GM19351 (cell line): ENCODE data around the gene SLC28A2.
A peak's percentile ranks its signal among the peaks of the same experiment; 100 is the strongest.
"Not testable (repeated sequence)": the region's sequence is repeated elsewhere in the genome, so short reads cannot be mapped to it uniquely, and the experiment has no call there.

Experiments used
- ATAC-seq: cut with Tn5 transposase; IDR thresholded peaks from one replicate; pipeline ENCODE4 v1.9.1; 2021; ENCODE audit warnings: mild to moderate bottlenecking, moderate library complexity; ENCODE audit not compliant: unreplicated experiment

The SLC28A2 gene

DNA sequence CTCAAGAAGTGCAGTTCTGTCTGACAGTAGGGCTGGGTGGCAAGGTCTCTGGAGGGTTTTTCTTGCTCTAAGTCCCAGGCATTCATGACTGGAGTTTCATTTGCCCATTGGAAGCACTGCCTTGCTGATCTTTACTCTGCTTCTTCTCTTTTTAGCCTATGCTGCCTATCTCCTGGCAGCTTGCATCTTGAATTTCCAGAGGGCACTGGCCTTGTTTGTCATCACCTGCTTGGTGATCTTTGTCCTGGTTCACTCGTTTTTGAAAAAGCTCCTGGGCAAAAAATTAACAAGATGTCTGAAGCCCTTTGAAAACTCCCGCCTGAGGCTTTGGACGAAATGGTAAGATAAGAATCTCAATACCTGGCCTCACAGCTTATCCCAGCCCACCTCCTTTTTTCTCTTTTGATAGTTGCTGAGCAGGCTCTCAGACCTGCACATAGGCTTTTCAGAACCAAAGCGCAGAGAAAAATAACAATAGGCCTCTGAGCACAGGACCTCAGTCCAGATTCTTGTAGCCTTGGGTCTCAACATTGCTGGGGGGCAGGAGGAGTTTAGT lies 10.9 kb downstream of the SLC28A2 start:
- ATAC-seq = no peak

DNA sequence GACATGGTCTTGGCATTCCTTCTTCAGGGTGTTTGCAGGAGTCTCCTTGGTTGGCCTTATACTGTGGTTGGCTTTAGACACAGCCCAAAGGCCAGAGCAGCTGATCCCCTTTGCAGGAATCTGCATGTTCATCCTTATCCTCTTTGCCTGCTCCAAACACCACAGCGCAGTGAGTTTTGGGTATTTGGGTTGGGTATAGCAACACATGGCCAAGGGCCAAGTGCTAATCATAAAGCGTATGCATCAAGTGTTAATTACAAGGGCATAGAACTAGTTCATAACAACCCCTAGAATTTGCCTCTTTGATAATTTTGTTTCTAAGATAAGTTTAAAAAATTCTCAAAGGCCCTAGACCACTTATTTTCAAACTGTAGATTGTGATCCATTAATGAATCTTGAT lies 11.8 kb downstream of the SLC28A2 start:
- no peak for ATAC-seq

DNA sequence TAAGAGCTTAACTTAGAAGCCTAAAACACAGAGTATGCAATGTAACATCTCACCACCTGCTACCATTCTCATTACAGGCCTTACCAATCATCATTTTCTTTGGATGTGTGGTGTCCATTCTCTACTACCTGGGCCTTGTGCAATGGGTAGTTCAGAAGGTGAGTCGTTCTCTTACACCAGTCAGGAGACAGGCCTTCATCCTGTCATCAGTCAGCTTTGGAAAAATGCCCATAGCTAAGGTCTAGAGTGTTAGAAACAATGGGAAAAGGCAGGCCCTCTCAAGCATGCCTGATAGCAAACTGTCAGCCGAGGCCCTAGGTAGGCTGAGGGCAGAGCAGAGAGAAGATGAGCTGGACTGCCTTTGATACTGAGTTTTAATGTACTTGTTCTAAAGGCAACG lies 13.5 kb downstream of the SLC28A2 start:
- ATAC-seq = no peak

DNA sequence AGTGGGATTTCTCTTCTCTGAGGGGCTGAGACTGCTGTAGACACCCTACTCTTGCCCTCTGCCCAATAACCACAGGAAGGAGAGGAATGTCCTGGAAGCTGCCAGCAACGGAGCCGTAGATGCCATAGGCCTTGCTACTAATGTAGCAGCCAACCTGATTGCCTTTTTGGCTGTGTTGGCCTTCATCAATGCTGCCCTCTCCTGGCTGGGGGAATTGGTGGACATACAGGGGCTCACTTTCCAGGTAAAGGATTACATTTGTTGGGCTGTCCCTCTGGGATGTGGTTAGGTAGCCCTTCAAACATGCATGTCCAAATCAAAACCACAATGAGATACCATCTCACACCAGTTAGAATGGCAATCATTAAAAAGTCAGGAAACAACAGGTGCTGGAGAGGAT lies 16.1 kb downstream of the SLC28A2 start:
- ATAC-seq = no peak

DNA sequence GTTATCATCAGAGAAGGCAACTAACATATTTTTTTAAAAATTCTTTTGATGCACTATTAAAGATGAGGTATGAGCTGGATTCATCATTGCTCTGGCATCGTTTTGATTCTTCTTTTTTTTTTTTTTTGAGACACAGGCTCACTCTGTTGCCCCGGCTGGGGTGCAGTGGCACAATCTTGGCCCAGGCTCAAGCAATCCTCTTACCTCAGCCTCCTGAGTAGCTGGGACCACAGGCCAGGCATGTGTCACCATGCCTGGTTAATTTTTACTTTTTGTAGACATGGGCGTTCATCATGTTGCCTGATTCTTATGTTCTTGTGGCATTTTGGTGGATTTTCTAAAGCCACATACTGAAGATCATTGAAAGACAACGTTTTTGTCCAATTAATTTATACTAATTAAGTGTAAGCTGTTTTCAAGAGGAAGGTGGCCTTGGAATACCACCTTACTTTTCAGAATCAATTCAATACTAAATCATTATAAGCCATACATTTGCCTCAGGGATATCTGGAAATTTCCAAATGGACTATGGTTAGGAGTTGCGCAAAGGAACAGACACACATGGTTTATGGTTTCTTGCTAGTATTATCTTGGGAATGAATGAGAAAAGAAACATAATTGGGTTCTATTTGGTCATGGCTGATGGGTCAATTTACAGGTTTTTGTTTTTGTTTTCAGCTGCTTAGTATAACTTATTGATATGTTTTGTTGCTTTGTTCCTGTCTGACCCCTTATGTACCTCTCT lies 22.8 kb downstream of the SLC28A2 start:
- ATAC-seq = no peak

DNA sequence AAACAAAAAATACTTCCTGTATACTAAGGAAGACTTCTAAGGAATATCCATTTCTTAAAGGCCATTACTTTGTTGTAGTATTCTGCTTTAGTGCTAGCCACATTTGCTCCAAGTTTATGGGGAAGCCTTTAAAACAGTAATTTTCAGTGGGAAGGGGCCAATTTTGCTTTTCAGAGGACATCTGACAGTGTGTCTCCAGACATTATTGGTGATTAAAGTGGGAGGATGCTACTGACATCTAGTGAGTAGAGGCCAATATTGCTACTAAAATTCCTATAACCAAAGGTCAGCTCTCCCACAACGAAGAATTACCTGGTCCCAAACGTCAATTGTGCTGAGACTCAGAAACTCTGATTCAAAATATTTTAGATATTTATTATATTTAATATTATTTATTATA lies 24.8 kb downstream of the SLC28A2 start:
- ATAC-seq = no peak

DNA sequence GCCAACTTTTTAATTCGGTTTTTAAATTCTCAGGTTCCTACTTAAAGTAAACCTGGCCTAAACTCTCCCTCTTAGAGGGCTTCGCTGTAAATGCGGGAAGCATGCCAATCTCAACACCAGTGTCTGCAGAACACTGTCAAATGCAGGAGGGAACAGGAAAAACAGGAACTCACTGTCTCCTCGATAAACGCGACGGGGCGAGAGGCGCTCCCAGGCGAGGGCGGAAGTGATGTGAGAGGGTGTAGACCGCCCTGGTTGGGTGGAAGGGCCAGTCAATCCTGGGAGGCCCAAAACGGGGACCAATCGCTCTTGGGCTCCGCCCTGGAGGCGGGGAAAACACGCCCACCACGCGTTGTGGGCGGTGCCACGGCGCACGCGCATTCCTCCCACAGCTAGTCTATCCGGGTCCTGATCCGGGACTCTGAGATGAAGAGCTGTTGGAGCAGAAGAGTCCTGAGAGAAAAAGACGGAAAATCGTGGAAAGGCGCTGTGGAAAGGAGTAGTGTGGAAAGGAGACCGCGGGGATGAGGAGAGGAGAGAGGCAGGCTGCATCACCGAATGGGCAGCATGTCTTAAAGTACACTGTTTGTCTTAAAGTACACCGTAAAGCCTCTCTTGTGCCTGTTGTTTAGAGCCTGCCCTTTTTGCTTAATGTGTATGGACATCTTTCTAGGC lies 27.1 kb downstream of the SLC28A2 start:
- ATAC-seq = peak; percentile 100

DNA sequence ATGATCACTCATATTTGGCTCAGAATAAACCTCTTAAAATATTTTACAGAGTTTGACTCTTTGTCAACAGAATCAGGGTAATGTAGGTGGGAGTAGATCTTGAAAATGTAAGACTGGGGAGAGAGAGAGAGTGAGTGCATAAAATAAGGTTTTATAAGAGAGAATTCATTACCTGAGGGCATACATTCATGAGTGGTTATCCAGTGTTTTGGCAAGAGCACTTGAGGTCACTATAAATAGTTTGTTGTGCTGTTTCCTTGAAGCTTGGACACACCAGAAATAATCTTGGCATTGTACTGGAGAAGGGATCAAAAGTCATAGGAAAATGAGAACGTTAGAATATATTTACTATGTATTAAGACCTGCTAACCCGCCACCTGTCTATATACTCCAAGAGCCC lies 33.4 kb downstream of the SLC28A2 start:
- no peak for ATAC-seq

DNA sequence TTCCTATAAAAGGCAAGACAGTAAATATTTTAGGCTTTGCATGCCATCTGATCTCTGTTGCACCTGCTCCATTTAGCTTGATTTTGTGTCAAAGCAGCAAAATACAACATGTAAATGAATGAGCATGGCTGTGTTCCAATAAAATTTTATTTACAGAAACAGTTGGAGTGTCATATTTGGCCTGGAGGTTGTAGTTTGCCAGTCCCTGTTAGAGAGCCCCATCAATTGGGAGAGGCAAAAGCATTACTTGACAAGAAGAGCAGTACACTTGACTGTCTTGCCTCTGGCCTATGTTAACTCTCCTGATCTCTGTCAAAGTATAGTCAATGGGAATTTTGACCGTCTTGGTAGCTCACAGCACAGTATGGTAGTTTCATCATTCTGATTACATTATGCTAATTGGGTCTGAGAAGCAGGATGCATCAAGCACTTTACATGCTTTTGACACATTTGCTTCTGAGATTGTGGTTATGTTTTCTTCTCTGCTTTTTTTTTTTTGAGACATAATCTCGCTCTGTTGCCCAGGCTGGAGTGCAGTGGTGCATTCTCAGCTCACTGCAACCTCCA lies 35.4 kb downstream of the SLC28A2 start:
- no peak for ATAC-seq

DNA sequence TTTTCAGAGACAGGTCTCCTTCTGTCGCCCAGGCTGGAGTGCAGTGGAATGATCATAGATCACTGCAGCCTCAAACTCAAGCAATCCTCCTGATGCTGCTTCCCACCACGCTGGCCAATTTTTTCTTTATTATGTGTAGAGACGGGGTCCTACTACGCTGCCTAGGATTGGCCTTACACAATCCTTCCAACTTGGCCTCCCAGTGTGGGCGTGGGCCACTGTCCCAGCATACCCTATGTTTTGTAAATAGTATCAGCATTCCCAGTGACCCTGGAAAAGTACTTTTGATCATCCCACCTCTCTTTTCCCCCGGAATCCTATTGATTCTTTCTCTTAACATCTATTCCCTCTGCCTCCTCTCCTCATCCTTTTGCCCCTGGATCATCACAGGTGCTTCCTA lies 36.9 kb downstream of the SLC28A2 start:
- ATAC-seq = no peak

DNA sequence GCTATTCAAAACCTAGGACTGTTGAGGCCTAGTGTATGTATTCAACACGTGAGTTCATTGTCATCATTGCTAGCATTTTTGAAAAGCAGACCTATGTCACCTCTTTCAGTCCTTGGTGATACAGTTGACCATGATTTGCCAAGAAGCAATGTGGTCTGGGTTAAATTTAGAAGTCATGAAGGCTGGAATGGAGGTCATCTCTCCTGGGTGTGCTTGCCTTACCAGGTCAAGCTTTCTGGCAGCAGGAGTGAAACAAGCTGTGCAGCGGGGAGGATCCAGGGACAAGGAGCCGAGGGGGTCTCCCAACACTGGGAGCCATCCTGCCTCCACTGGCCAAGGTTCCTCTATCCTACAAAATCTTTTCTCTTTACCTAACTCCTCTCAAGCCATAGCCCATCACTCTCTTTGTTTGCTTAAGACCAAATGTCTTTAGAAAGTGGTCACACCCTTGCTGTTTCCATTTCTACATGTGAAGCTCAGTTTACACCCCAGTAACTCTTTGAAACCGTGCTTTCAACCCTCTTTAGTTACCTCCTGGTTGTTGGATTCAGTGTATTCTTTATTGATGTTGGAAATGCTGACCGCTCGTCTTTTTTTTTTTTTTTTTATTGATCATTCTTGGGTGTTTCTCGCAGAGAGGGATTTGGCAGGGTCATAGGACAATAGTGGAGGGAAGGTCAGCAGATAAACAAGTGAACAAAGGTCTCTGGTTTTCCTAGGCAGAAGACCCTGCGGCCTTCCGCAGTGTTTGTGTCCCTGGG lies 40.0 kb downstream of the SLC28A2 start:
- no peak for ATAC-seq

DNA sequence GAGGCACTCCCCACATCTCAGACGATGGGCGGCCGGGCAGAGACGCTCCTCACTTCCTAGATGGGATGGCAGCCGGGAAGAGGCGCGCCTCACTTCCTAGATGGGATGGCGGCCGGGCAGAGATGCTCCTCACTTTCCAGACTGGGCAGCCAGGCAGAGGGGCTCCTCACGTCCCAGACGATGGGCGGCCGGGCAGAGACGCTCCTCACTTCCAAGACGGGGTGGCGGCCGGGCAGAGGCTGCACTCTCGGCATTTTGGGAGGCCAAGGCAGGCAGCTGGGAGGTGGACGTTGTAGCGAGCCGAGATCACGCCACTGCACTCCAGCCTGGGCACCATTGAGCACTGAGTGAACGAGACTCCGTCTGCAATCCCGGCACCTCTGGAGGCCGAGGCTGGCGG lies 41.3 kb downstream of the SLC28A2 start:
- ATAC-seq = not testable (repeated sequence)

DNA sequence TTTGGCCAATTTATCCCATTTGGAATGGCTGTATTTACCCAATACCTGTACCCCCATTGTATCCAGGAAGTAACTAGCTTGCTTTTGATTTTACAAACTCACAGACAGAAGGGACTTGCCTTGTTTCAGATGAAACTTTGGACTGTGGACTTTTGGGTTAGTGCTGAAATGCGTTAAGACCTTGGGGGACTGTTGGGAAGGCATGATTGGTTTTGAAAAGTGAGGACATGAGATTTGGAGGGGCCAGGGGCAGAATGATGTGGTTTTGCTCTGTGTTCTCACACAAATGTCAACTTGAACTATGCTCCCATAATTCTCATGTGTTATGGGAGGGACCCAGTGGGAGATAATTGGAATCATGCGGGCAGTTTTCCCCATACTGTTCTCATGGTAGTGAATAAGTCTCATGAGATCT lies 46.9 kb downstream of the SLC28A2 start:
- not testable (repeated sequence) for ATAC-seq

DNA sequence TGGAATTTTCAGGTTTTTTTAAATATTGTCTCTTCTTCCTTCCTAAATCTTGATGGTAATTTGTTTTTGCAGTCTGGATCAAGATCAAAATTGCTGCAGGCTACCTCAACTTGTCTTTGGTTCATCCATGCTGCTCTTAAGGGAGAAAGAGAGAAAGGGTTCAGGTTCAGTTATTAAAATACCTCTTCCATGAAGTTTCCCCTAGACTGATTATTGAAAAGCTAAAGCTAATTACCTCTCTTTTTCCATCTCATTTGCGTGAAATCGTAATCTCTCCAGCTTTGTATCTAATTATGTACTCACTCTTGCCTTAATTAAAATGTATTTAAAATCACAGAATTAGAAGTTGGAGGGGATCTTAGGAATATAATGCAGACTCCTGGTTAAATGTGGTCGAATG lies 52.7 kb downstream of the SLC28A2 start:
- ATAC-seq = no peak

DNA sequence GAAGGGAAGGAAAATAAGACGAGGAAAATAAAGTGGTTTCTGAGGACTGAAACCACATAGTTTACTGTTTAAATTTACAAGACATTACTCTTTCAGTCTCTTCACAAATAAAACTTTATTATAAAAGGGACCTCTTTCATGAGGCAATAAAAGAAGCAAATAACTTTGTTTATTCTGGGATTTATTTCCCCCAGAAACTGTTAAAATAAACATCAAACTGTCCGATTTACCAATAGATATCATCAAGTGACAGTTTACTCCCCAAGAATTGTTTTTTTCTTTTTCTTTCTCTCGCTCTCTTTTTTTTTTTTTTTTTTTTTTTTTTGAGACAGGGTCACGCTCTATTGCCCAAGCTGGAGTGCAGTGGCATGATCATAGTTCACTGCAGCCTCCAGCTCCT lies 54.1 kb downstream of the SLC28A2 start:
- no peak for ATAC-seq

DNA sequence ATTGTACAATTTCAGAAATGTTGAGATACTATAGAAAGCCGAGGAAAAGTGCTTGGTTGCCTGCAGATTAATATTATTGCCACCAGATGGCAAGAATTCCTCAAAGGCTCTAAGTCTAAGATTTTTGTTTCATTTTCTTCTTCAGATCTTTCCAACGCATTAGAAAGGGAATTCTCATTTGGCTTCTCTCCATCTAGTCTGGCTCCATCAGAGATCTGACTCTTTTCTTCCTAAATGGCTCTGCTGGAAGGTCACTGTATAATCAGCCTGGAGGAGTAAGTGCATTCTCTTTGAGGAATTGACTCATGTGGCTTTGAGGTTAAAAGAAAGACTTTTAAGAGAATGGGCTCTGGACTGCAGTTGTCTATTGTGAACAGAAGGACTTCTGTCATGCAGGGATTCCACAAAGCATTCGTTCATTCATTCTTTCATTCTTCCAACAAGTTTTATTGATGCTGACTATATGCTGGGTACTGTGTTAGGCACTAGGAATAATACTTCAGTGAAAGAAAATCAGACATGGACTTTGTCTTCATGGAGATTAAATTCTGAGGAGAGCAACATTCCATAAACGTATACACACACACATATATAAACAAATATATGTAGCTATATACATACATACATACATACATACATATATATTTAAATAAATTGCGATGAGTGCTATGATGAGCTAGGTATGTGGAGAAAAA lies 55.3 kb downstream of the SLC28A2 start:
- no peak for ATAC-seq

DNA sequence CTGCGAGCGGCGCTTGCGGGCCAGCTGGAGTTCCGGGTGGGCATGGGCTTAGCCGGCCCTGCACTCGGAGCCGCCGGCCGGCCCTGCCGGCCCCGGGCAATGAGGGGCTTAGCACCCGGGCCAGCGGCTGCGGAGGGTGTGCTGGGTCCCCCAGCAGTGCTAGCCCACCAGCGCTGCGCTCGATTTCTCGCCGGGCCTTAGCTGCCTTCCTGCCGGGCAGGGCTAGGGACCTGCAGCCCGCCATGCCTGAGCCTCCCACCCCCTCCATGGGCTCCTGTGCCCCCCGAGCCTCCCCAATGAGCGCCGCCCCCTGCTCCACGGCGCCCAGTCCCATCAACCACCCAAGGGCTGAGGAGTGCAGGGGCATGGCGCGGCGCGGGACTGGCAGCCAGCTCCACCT lies 62.1 kb downstream of the SLC28A2 start:
- not testable (repeated sequence) for ATAC-seq

DNA sequence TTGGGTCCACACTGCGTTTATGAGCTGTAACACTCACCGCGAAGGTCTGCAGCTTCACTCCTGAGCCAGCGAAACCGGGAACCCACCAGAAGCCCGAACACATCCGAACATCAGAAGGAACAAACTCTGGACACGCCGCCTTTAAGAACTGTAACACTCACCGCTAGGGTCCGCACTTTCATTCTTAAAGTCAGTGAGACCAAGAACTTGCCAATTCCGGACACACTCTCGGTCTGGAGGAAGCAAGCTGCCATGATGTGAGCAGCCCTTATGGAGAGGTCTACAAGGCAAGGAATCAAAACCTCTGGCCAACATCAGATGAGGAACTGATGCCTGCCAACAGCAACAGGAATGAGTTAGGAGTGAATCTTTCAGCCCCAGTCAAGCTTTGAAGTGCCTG lies 62.9 kb downstream of the SLC28A2 start:
- no peak for ATAC-seq

DNA sequence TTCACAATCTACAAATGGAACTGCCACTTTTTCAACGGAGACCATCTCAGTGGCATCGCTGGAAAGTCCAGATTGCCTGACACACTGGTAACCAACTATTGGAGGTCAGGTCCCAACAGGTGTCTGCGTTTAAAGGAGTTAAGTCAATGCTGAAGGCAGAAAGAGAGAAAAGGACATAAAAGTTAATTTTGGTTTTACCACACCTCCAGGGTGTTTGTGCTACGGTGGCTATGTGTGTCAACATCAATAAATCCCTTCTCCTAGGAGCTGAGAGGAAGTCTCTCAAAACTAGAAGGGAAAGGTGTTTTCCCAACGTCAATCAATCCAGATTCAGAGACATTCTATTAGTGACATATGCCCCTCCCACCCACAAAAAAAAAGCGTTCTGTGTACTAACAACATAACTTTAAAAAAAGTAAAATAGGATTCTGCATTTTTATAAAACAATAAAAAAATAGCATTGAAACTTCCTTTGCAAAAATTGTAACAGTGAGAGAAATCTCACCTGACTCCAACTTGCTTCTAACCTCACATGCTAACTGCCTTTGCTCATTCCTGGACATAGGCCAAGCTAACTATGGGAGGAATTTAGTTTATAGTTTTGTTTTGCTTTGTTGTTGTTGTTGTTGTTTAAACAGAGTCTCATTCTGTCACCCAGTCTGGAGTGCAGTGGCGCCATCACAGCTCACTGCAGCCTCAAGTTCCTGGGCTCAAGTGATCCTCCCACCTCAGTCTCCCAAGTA lies 67.6 kb downstream of the SLC28A2 start:
- no peak for ATAC-seq

DNA sequence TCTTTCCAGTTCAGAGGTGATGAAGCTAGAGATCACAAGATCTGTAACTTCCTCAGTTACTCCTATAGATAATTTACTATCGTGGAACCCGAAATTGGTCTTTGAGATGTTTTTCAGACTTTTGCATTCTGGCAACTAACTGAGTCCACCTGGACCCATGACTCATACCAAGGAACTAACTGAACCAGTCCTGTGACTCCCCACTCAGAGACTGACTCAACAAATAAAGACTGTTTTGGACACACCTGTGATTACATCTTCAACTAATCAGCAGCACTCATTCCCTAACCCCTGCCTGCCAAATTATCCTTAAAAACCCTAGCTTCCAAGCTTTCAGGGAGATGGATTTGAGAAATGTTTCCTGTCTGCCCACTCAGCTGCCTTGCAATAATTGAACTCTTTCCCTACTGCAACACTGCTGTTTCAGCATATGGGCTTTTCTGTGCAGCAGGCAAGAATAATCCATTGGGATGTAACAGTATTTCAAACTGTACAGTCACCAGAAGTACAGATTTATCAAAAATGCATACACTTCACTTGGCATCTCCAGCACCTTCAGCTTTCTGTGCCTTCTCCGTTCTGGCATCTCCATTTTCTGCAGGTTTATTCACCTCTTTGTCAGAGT lies 68.7 kb downstream of the SLC28A2 start:
- ATAC-seq = no peak
